HG03139 (cell line): ENCODE data around the gene SDR42E2.

Experiments
- ATAC-seq: cut with Tn5 transposase; IDR thresholded peaks from one replicate; pipeline ENCODE4 v1.9.1; 2021; ENCODE audit not compliant: unreplicated experiment

The SDR42E2 gene

GRCh38 chr16:22240023-22240710 is 77.9 kb downstream of the SDR42E2 start:
- no peak for ATAC-seq
